Keratinocyte (primary cell): ENCODE results near the gene PIEZO1. TPM values are rescaled to one million over a fixed set of nuclear protein-coding genes. Genes with fewer than 3 reads are reported as not detected.

Experiments
- DNase-seq: peaks from one replicate; pipeline ENCODE4 v3.0.0-alpha.2; 2011; ENCODE audit warnings: low read depth, missing footprints, low spot score
- FAIRE-seq: peaks from 2 replicates; lab custom pipeline; 2011; peaks lifted over from hg19 to GRCh38; lab: Jason Lieb, UNC
- H2AFZ ChIP-seq: 2 replicates; pipeline ENCODE4 v1.6.0; 2012; ENCODE audit warnings: low read length, control low read depth, inconsistent platforms; ENCODE audit not compliant: control insufficient read depth
- H3K27ac ChIP-seq: 2 replicates; pipeline ENCODE4 v1.5.1; 2011; ENCODE audit warnings: low read length; ENCODE audit not compliant: control insufficient read depth, insufficient read depth
- H3K27me3 ChIP-seq: 3 replicates; pipeline ENCODE4 v1.6.0; 2011; ENCODE audit warnings: low read length; ENCODE audit not compliant: control insufficient read depth, insufficient read depth; ENCODE audit errors: extremely low read depth
- H3K36me3 ChIP-seq, 2 experiments: 2 replicates in 1 of 2; 3 replicates in 1 of 2; pipeline ENCODE4 v1.5.1; 2011; ENCODE audit warnings: low read length in 2 of 2, mild to moderate bottlenecking in 1 of 2; ENCODE audit not compliant: control insufficient read depth in 2 of 2, insufficient read depth in 2 of 2; ENCODE audit errors: extremely low read depth in 1 of 2
- H3K4me1 ChIP-seq: 3 replicates; pipeline ENCODE4 v1.5.1; 2011; ENCODE audit warnings: low read length; ENCODE audit not compliant: control insufficient read depth, insufficient read depth; ENCODE audit errors: extremely low read depth
- H3K4me2 ChIP-seq: 3 replicates; pipeline ENCODE4 v1.6.0; 2011; ENCODE audit warnings: low read depth, low read length; ENCODE audit not compliant: control insufficient read depth, insufficient read depth; ENCODE audit errors: extremely low read depth
- H3K4me3 ChIP-seq, 3 experiments: fragments of 200-600 bp in 1 of 3; sonication (generic) in 1 of 3; 2 replicates in 2 of 3; 3 replicates in 1 of 3; pipeline ENCODE4 v1.5.1; 2011 to 2016; ENCODE audit warnings: low read length in 3 of 3, mild to moderate bottlenecking in 3 of 3, control low read depth in 2 of 3, inconsistent platforms in 1 of 3, low read depth in 1 of 3, mixed read lengths in 1 of 3, mixed run types in 1 of 3, moderate library complexity in 1 of 3; ENCODE audit not compliant: control insufficient read depth in 2 of 3, insufficient read depth in 2 of 3; ENCODE audit errors: extremely low read depth in 1 of 3
- H3K79me2 ChIP-seq: 2 replicates; pipeline ENCODE4 v1.6.0; 2012; ENCODE audit warnings: low read length; ENCODE audit not compliant: control insufficient read depth, insufficient read depth
- H3K9ac ChIP-seq: 3 replicates; pipeline ENCODE4 v1.6.0; 2011; ENCODE audit warnings: low read length; ENCODE audit not compliant: control insufficient read depth, insufficient read depth; ENCODE audit errors: extremely low read depth
- H3K9me1 ChIP-seq: 3 replicates; pipeline ENCODE4 v1.6.0; 2011; ENCODE audit warnings: low read length; ENCODE audit not compliant: control insufficient read depth, insufficient read depth; ENCODE audit errors: extremely low read depth
- H3K9me3 ChIP-seq: 2 replicates; pipeline ENCODE4 v1.5.1; 2012; ENCODE audit warnings: low read depth, low read length; ENCODE audit not compliant: control insufficient read depth
- H4K20me1 ChIP-seq: 3 replicates; pipeline ENCODE4 v1.6.0; 2011; ENCODE audit warnings: low read length; ENCODE audit not compliant: control insufficient read depth, insufficient read depth; ENCODE audit errors: extremely low read depth
- EZH2 ChIP-seq: IDR thresholded peaks from one replicate; pipeline ENCODE4 v1.6.1; 2012; ENCODE audit warnings: inconsistent platforms, mild to moderate bottlenecking, low read length, moderate library complexity
- dilution Hi-C: fragments of 300-500 bp; cut with MboI; formaldehyde crosslinking; loops from one replicate; pipeline ENCODE4 v1.7.0; 2020; ENCODE audit warnings: low sequenced_read_pairs; ENCODE audit not compliant: extremely low pct_ligation_motif_present
- polyA plus RNA-seq, 5 experiments: library from polyadenylated mRNA; depleted of rRNA in 3 of 5; stranded (reverse) in 3 of 5; stranded (forward) in 1 of 5; unstranded in 1 of 5; fragments of >200 nt; gene quantifications; 1 replicate in 1 of 5; 2 replicates in 3 of 5; 3 replicates in 1 of 5; pipeline versions ENCODE4 v1.2.1 to v1.2.3, GENCODE V29; 2011 to 2012; ENCODE audit warnings: missing spikeins in 2 of 5, low read depth in 1 of 5, low replicate concordance in 1 of 5
- TF ChIP-seq, protein P1 (sequence below), 3 experiments: IDR thresholded peaks in 1 of 3; conservative IDR thresholded peaks in 1 of 3; optimal IDR thresholded peaks in 1 of 3; 2 replicates in 2 of 3; 3 replicates in 1 of 3; pipeline versions ENCODE3 to v1.5.1; 2011; ENCODE audit warnings: low read length in 3 of 3, mild to moderate bottlenecking in 3 of 3, moderate library complexity in 2 of 3, control low read depth in 1 of 3, inconsistent platforms in 1 of 3; ENCODE audit not compliant: insufficient read depth in 2 of 3; ENCODE audit errors: extremely low read depth in 1 of 3

The PIEZO1 gene
- polyA plus RNA-seq, 1 donor (not counting 4 experiments of a cell fraction or from before 2014, with no cell fraction given): 62.8 TPM

DNA sequence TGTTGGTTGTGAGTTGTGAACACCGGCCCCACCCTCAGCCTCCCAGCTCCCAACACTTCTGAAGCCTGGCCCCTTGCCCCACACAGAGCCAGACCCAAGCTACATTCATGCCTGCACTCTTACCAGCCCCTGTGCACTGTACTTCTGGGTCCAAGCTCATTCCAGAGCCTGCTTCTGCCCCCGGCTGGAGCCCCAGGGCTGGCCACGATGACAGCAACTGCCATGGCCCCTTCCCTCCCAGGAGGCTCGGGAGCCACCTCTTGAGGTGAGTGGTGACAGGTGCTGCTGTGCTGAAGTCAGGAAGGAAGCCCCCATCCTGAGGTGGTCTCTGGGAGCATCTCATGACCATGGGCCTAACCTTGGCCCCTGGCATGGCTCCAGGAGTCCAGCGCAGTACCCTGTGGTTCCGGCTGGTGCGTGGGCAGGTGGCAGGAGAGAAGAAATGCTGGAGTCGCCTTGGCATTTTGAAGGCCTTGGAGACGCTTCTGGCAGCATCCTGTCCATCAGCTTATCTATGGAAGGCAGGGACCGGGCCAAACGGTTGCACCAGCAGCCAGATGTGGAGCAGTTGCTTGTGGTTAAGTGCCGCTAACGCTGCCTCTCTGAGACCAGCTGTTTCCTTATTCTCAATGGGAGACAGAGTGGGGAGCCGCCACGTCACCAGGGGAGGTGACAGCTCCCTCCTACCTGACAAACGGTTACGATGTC lies 14.7 kb upstream of the PIEZO1 start:
- peaks cover 5% of the 10 kb centered on the region for H3K4me1 ChIP-seq
- no peak overlapping the region for H3K9ac ChIP-seq
- no peak overlapping the region for H3K4me2 ChIP-seq
- no peaks in the 10 kb centered on the region for H3K27me3 ChIP-seq
- no peaks in the 10 kb centered on the region for H3K9me3 ChIP-seq
- H3K4me3 ChIP-seq: no peak overlapping the region
- no peaks in the 10 kb centered on the region for H4K20me1 ChIP-seq
- peaks cover 5% of the 10 kb centered on the region for H3K79me2 ChIP-seq
- H3K9me1 ChIP-seq: no peaks in the 10 kb centered on the region
- FAIRE-seq: no peak
- dilution Hi-C loops: no loop called here
- no peak for DNase-seq
- no peak overlapping the region for H2AFZ ChIP-seq
- H3K27ac ChIP-seq: no peak overlapping the region
- H3K36me3 ChIP-seq: no peaks in the 10 kb centered on the region
- TF ChIP-seq, protein P1, sequence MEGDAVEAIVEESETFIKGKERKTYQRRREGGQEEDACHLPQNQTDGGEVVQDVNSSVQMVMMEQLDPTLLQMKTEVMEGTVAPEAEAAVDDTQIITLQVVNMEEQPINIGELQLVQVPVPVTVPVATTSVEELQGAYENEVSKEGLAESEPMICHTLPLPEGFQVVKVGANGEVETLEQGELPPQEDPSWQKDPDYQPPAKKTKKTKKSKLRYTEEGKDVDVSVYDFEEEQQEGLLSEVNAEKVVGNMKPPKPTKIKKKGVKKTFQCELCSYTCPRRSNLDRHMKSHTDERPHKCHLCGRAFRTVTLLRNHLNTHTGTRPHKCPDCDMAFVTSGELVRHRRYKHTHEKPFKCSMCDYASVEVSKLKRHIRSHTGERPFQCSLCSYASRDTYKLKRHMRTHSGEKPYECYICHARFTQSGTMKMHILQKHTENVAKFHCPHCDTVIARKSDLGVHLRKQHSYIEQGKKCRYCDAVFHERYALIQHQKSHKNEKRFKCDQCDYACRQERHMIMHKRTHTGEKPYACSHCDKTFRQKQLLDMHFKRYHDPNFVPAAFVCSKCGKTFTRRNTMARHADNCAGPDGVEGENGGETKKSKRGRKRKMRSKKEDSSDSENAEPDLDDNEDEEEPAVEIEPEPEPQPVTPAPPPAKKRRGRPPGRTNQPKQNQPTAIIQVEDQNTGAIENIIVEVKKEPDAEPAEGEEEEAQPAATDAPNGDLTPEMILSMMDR (optimal IDR thresholded peaks at IDR 0.05 in 1 of 3, IDR thresholded peaks at IDR 0.05 in 1 of 3, conservative IDR thresholded peaks at IDR 0.05 in 1 of 3; ENCODE audit: extremely low read depth in 1 of 3, insufficient read depth in 2 of 3, low read length in 3 of 3): no peak
- TF ChIP-seq EZH2: no peak

DNA sequence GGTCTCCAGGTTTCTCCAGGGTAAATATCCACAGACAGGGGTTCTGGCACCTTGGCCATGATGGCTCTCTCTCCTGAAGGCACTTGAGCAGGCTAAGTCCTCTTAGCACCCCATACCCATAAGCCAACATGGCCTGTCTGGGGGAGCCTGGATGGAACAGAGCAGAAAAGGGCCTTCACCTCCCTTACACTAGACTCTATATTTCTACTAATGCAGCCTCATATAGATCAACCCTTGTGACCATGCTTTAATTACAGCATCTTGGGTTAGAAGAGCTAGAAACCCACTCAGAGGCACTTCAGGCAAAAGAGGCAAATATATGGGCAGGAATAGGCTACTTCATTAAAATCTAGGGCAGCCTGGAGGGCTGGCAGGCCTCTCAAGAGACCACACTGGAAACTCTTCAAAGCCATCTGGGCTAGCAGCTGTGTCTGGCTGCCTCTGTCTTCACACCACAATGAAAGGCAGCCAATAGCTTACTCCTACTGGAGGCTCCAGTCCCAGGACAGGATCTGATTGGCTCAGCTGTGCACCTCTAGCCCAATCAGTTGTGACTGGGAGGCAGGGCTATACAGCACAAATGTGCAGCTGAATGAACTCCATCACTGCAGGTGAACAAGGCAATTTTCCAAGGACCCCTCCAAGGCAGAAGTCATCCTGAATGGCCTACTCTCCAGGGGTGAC lies 13.9 kb upstream of the PIEZO1 start:
- H4K20me1 ChIP-seq: no peaks in the 10 kb centered on the region
- H3K4me1 ChIP-seq: peaks cover 2% of the 10 kb centered on the region
- no peaks in the 10 kb centered on the region for H3K79me2 ChIP-seq
- H3K9me1 ChIP-seq: no peaks in the 10 kb centered on the region
- H3K4me2 ChIP-seq: no peak overlapping the region
- TF ChIP-seq, protein P1 (optimal IDR thresholded peaks at IDR 0.05 in 1 of 3, IDR thresholded peaks at IDR 0.05 in 1 of 3, conservative IDR thresholded peaks at IDR 0.05 in 1 of 3; ENCODE audit: extremely low read depth in 1 of 3, insufficient read depth in 2 of 3, low read length in 3 of 3): no peak
- TF ChIP-seq EZH2: no peak
- no peaks in the 10 kb centered on the region for H3K27me3 ChIP-seq
- H3K36me3 ChIP-seq: no peaks in the 10 kb centered on the region
- no peaks in the 10 kb centered on the region for H3K9me3 ChIP-seq
- H3K4me3 ChIP-seq: no peak overlapping the region
- FAIRE-seq (no peak), DNase-seq (no peak)
- no peak overlapping the region for H2AFZ ChIP-seq
- H3K9ac ChIP-seq: no peak overlapping the region
- no peak overlapping the region for H3K27ac ChIP-seq
- dilution Hi-C loops: no loop called here
